ENCODE measurements around the gene TWIST2. TPM values are rescaled to one million over a fixed set of nuclear protein-coding genes. Genes with fewer than 3 reads are reported as not detected.

Gene TWIST2
- total RNA-seq, 1 experiment from 2014 or later = 0.22 TPM

GRCh38 chr2:238925816-238926521 lies 78.1 kb downstream of the TWIST2 start:
- Mint-ChIP-seq H3K27me3 (ENCODE audit: low read depth) (peaks cover 17% of the 10 kb centered on the region), H3K9me3 (no peaks in the 10 kb centered on the region), H3K27ac (no peak overlapping the region), H3K4me3 (no peak overlapping the region), H3K36me3 (ENCODE audit: insufficient read depth in 1 of 3, low read depth in 3 of 3) (no peaks in the 10 kb centered on the region), H3K4me1 (no peaks in the 10 kb centered on the region)
- Histone ChIP-seq H3K4me2 (ENCODE audit: insufficient read depth, insufficient read length, low read length) (no peak overlapping the region), H4K5ac (ENCODE audit: insufficient read length, low read depth, low read length) (no peak overlapping the region), H4K20me1 (ENCODE audit: control insufficient read depth, insufficient read depth, insufficient read length) (no peaks in the 10 kb centered on the region), H3K56ac (ENCODE audit: insufficient read length, low read depth, low read length) (no peak overlapping the region), H3K18ac (ENCODE audit: insufficient read length, low read depth, low read length) (no peak overlapping the region), H3K27me3 (ENCODE audit: insufficient read depth, low read length) (no peaks in the 10 kb centered on the region), H2BK5ac (ENCODE audit: insufficient read length, low read length) (no peak overlapping the region), H4K8ac (replicated peaks; ENCODE audit: insufficient read length, low read depth, low read length) (no peak overlapping the region), H4K91ac (ENCODE audit: insufficient read length, low read depth, low read length) (no peak overlapping the region), H2BK120ac (ENCODE audit: low read depth, low read length, poor library complexity, severe bottlenecking) (no peak overlapping the region), H3T11ph (ENCODE audit: low read length) (no peak overlapping the region), H3K9me3 (ENCODE audit: control insufficient read depth, low read depth, low read length) (no peaks in the 10 kb centered on the region), H3K79me1 (ENCODE audit: insufficient read depth, low read depth, low read length, poor library complexity, severe bottlenecking) (no peaks in the 10 kb centered on the region), H3K79me2 (ENCODE audit: insufficient read depth, low read length) (no peaks in the 10 kb centered on the region), H3K4me1 (ENCODE audit: insufficient read depth, low read length) (no peaks in the 10 kb centered on the region), H2BK20ac (ENCODE audit: low read depth, low read length, poor library complexity, severe bottlenecking) (no peak overlapping the region), H2AFZ (ENCODE audit: low read length) (no peak overlapping the region), H3K27ac (ENCODE audit: insufficient read length, low read depth, low read length) (no peak overlapping the region), H2AK5ac (ENCODE audit: insufficient read length, low read length) (no peak overlapping the region), H3K23me2 (ENCODE audit: insufficient read length, low read depth, low read length, poor library complexity, severe bottlenecking) (no peaks in the 10 kb centered on the region), H3K9ac (ENCODE audit: extremely low read depth, insufficient read length, low read length) (no peak overlapping the region), H2BK12ac (ENCODE audit: insufficient read length, low read depth, low read length) (no peak overlapping the region), H3K23ac (ENCODE audit: insufficient read length, low read depth, low read length) (no peak overlapping the region), H2BK15ac (ENCODE audit: low read depth, low read length) (no peak overlapping the region), H3K14ac (ENCODE audit: insufficient read depth, low read length) (no peak overlapping the region), H3K4ac (ENCODE audit: low read depth, low read length) (no peak overlapping the region)
- no peak for TF ChIP-seq CTCF (conservative IDR thresholded peaks at IDR 0.05)
- DNase-seq = no peak
- no CpG with 5 or more reads among the region's 20 CpGs for WGBS (ENCODE audit: extremely low coverage, insufficient read length, low lambda C conversion rate)

All from H9 (cell line).